AG10803 (cell line): Measurements from ENCODE around the gene ETS1.
A peak's percentile ranks its signal among the peaks of the same experiment; 100 is the strongest.

ENCODE experiments used
- DNase-seq: peaks from one replicate; pipeline ENCODE4 v3.0.0; 2010; ENCODE audit warnings: low read depth
- H3K4me3 ChIP-seq: 2 replicates; pipeline ENCODE4 v1.5.1; 2011; ENCODE audit warnings: mild to moderate bottlenecking, low read length, control low read depth
- TF ChIP-seq, protein P1 (sequence below): conservative IDR thresholded peaks from 2 replicates; pipeline ENCODE4 v1.5.1; 2011; ENCODE audit warnings: mild to moderate bottlenecking, low read length, control low read depth, inconsistent platforms

The ETS1 gene

DNA sequence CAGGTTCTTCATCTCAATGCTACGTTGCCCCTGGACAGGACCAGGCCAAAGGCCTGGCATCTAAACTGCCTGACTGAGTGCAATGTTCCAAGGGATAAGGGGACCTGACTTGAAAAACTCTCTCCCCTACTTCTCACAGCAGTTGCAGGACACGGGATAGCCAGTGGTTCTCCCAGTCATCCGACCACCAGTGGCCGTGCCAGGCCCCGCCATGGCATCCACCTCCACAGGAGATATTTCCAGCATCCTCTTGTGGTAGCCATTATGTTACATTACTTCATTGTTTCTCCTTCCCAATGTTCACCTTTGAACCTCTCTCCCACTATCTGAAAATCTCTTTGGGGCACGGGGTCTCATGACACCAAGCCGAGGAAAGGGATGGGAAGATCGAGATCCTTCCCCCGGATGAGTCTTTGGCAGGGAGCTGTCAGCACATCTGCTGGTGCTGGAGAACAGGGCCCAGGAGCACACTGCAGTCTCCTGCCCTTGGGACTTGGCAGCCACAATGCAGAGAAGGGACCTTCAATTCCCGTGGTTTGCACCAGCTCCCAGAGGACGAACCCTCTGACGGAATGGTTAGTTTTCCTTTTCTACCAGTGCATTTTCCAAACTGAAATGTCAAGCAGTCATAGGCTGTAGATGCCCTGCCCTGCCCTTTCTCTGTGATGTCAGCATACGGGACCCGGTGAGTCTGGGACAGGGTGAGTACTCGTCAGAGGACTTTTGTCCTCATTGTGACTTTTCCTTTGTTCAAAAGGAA is 121.2 kb downstream of the ETS1 start:
- no peak overlapping the region for H3K4me3 ChIP-seq
- TF ChIP-seq, protein P1, sequence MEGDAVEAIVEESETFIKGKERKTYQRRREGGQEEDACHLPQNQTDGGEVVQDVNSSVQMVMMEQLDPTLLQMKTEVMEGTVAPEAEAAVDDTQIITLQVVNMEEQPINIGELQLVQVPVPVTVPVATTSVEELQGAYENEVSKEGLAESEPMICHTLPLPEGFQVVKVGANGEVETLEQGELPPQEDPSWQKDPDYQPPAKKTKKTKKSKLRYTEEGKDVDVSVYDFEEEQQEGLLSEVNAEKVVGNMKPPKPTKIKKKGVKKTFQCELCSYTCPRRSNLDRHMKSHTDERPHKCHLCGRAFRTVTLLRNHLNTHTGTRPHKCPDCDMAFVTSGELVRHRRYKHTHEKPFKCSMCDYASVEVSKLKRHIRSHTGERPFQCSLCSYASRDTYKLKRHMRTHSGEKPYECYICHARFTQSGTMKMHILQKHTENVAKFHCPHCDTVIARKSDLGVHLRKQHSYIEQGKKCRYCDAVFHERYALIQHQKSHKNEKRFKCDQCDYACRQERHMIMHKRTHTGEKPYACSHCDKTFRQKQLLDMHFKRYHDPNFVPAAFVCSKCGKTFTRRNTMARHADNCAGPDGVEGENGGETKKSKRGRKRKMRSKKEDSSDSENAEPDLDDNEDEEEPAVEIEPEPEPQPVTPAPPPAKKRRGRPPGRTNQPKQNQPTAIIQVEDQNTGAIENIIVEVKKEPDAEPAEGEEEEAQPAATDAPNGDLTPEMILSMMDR: no peak
- no peak for DNase-seq

DNA sequence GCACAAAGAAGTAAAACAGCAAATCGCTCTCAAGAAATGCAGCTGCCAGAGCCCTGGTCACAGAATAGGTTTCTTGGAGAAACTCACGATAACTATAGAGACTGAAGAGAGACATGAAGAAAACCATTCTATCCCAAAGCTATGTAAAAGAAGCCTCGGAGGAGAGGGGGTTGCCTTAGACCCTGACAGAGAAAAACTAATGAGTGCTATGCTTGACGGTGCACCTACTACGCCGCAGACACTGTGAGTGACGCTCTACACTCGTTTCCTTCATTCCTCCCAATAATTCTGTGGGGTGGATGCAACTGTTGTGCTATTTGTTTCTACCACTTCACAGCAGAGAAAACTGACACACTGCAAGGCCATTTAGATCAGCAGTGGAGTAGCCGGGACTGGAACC is 121.8 kb downstream of the ETS1 start:
- TF ChIP-seq, protein P1: no peak
- no peak overlapping the region for H3K4me3 ChIP-seq
- no peak for DNase-seq

DNA sequence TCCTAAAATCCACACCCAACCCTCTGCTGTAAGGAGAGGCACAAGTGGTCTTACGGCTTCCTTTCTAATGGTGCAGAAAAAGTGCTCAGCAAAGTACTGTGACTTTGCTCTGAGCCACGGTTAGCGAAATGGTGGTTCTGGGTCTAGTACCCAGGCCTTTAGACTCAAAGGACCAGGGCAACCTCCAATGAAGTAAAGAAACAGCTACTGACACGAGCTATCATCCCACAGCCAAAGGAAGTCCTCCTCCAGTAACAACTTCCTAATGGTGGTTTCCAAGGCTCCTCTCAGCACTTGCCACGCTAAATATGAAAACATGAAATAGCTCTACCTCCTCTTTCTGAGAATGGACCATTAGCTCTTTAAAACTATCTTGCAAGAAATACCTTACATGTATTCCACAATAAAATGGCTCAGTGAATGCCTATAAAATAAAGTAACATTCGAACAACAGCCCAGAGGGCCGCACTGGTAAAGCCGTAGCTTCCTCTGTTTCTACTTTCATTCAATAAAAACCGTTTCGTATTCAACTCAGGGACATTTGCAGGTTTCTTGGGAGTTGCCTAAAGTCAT is 122.4 kb downstream of the ETS1 start:
- DNase-seq: no peak
- TF ChIP-seq, protein P1: no peak
- H3K4me3 ChIP-seq: no peak overlapping the region

DNA sequence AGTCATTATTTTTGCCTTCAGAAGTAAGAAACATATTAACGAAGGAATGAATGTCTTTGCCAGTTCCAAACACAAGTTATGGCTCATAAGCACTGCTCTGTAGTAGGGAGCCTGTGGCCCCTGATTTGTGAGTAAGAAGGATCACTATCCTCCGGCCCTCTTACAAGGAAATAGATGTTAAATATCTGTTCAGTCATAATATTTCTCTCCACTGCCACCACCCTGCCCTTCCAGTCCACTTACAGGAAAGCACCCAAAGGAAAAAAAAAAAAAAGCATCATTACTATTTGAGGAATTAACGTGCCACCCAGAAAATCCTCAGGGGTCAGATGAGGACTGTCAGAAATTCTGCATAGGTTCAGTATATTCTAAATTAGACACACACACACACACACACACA is 123.4 kb downstream of the ETS1 start:
- no peak for DNase-seq
- TF ChIP-seq, protein P1: no peak
- no peak overlapping the region for H3K4me3 ChIP-seq

DNA sequence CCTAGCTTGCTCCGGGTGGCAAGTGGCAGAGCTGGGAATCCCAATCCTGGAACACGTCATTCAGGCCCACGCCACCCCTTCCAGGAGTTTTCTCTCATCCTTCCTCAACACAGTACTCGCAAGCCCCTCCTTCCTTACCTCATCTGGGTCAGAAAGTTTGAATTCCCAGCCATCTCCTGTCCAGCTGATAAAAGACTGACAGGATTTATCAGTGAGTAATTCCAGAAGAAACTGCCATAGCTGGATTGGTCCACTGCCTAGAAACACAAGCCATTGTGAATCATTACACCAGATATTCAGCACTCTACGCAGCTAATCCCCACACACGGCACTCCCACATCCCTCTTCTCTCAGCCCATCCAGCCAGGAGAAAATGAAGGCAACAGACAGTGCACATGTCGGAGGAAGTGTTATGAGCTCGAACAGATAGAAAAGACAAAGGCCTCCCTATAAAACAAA is 124.0 kb downstream of the ETS1 start:
- TF ChIP-seq, protein P1: no peak
- peak; percentile 80 for DNase-seq
- H3K4me3 ChIP-seq: no peak overlapping the region

DNA sequence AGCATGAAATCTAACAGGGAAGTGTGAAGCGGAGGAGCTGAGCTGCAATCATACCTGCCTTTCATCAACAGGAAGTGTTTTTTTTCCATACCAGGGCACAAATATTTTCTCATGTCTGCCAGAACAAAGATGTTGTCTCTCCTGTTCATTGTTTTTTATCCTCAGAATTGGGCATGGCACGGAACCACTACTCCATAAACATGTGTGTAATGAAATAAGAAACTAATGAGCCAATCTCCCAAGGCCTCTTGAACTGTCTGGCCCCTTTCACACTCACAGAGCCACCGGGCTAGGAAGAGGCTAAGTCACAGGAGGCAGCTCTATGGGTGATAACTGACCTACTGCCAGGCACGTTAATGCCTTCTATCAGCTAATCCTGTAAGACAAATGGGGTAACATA is 124.4 kb downstream of the ETS1 start:
- H3K4me3 ChIP-seq: no peak overlapping the region
- TF ChIP-seq, protein P1: no peak
- DNase-seq: no peak

DNA sequence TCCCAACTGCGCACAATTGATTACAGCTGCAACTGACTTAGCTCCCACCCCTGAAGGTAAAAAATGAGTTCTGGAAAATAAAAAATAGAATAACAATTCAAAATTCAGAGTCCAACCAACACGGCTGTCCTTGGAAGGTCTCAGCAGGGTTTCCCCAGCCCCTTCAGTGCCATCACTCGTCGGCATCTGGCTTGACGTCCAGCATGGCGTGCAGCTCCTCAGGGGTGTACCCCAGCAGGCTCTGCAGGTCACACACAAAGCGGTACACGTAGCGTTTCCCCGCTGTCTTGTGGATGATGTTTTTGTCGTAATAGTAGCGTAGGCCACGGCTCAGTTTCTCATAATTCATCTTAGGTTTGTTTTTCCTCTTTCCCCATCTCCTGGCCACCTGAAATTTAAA is 125.2 kb downstream of the ETS1 start:
- H3K4me3 ChIP-seq: no peak overlapping the region
- DNase-seq: no peak
- TF ChIP-seq, protein P1: no peak
